SK-N-DZ (cell line): ENCODE measurements around the gene LRRC42. TPM values are rescaled to one million over a fixed set of nuclear protein-coding genes. Genes with fewer than 3 reads are reported as not detected.

Experiments
- DNase-seq: peaks from one replicate; pipeline ENCODE4 v3.0.0-alpha.2; 2015; ENCODE audit warnings: low spot score
- polyA plus RNA-seq, 2 experiments: library from polyadenylated mRNA; depleted of rRNA; stranded (reverse); fragments of >200 nt; gene quantifications; 2 replicates each; pipeline ENCODE4 v1.2.3, GENCODE V29; 2014

Gene LRRC42, protein sequence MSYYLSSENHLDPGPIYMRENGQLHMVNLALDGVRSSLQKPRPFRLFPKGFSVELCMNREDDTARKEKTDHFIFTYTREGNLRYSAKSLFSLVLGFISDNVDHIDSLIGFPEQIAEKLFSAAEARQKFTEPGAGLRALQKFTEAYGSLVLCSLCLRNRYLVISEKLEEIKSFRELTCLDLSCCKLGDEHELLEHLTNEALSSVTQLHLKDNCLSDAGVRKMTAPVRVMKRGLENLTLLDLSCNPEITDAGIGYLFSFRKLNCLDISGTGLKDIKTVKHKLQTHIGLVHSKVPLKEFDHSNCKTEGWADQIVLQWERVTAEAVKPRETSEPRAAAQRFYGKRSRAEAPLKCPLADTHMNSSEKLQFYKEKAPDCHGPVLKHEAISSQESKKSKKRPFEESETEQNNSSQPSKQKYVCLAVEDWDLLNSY
- 52.3 and 56.4 TPM in 2 replicates for polyA plus RNA-seq (2014; cell fraction: cytosol; rRNA removed)
- 25.3 and 32.2 TPM in 2 replicates for polyA plus RNA-seq (2014; cell fraction: nucleus; rRNA removed)

DNA sequence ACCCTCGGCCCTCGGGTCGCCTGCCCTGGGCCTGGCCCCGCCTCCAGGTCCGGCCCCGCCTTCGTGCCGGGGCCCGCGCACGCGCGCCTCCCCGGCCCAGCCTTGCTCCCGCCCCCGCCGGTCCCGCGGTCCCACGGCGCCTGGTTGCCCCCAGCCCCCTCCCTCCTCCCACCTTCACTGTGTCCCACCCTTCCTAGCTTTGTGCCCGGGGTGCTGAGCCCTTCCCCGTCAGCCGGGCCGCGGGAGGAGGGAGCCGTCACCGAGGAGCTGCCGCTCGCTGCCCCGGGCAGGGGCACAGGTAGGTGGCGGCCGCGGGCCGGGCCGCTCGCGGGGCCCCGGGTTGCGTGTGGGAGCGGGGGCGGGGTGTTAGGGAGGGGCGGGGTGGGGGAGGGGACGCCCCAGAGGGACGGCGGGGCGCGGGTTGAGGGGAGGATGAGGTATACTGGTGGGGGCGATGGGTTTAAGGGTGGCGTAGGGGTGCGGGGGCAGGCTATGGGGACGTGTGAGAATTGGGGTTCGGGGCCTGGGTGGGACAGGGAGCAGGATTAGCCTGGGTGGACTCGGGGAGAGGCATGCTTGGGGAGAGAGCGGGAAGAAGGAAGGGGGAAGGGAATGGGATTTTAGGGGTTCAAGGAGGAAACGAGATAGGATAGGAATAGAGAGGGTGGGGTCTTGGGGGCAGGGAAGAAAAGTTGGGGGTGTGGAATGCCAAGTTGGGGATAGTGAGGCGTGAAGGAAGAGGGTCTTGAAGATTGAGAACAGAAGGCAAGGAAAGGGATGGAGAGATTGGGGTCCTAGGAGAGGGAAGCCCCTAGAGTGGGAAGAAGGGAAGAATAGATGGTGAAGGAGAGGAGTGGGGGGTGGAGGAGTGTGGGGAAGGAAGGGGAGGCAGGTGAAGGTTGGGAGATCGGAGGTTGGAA lies at the start of gene LRRC42:
Gene LRRC42 (plus strand): TSS at position 99 of the 920 bp plus-strand sequence. CDS start 5,650 bp downstream, outside the sequence.
- no peak for DNase-seq

DNA sequence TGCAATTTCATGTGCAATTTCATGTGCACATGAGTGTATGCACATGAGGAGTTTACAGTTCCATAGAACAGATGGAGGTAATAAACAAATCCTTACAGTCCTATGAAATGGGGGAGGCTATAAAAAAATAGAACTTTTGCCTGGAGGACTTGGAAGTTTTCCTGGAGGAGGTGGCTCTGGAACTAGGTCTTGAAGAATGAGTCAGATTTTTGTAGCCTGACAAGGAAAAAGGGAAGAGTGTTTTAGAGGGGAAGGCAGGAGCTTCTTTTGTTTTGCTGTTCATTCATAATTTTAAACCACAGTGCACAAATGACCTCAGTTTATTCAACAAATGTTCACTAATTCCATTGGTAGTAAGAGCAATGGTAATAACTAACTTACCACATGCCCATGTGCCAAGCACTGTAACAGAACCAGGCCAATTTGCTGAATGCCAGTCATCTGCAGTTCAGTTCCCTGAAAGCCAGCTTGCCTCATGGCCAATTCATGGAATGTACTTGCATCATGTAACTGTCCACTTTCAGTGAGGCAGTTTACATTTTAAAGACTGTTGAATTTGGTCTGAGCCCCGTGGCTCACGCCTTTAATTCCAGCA lies 49.4 kb upstream of the LRRC42 start:
- no peak for DNase-seq

DNA sequence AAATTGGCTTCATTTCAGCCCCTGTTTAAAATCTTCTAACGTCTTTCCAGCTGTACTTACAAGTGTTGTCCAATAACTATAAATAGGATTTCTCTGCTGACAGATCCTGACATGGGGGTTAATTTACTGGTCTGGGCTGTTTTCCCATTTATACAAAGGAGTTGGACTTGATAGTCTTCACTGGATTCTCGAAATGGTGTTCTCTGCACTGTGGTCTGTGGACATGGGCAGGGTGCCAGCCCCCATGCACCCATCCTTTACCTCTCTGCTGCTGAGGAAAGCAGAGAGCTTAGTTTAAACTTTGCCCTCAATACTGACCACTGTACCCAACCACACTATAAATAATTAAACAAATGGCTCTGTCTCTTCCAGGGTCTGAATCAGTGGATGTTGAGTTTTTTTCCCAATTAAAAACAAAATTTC lies 46.9 kb upstream of the LRRC42 start:
- DNase-seq, result no peak

DNA sequence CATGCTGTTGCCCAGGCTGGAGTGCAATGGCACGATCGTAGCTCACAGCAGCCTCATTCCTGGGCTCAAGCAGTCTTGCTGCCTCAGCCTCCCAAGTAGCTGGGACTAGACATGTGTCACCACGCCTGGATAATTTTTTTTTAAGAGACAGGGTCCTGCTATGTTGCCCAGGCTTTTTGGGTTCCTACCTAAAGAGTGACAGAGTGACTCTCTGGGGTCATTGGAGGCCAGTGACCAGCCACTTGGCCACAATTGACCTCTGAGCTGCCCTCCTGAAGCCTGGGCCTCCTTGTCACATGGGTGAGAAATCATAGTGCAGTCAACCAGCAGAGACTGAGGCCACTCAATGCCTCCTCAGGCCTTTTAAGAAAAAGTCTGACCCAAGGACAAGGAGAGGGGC lies 46.4 kb upstream of the LRRC42 start:
- DNase-seq, result no peak

DNA sequence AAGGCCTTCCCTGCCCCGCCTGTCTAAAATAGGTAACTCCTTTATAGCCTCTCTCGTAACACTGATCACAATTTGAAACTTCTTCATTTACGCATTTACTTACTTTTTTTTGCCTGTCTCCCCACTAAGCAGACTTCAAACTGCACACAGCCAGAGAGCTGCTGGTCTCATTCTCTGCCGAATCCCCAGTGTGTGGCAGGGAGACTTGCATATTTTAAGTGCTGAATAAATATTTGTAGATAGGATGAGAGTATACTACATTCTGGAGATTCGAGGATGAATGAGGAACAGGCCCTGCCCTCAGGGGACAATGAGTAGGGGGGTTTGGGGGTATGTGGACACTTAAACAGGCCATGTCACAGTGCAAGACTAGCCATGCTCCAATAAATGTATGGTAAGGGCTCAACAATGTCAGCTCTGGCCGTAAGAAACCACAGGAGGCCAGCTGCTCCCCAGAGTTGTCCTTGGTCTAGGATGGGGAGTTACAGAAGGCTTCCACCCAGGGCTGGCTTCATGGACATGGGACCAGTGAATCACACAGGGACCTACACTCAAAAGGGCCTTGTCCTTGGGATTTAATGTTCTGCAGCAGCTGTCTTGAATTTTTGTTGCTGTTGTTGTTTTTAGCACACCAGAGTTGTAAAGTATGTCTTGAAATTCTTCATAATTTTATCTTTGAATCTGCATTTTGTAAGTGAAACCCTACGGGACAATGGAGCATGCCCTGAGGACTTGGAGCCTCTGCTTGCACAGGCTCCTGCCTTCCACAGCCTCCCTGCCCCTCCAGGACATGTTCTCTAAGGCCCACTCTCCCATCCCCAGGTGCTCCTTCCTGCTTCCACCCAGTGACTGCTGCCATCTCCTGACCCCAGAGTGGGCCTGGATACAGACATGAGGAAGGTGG lies 43.7 kb upstream of the LRRC42 start:
- DNase-seq, result no peak

DNA sequence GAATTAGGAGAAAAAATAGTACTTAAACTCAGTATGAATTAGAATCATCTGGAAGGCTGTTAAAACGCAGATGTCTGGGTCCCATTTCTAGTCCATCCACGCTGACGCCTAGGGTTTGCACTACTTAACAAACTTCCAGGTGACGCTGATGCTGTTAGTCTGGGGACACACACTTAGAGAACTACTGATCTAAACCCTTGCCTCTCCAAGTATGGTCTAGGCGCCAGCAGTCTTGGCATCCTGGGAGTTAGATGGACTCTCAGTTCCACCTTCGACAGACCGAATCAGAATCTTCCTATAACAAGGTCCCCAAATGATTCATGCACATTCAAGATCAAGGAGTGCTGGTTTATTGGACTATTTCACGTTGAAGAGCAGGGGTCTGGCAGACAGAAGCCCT lies 40.6 kb upstream of the LRRC42 start:
- DNase-seq, result no peak

DNA sequence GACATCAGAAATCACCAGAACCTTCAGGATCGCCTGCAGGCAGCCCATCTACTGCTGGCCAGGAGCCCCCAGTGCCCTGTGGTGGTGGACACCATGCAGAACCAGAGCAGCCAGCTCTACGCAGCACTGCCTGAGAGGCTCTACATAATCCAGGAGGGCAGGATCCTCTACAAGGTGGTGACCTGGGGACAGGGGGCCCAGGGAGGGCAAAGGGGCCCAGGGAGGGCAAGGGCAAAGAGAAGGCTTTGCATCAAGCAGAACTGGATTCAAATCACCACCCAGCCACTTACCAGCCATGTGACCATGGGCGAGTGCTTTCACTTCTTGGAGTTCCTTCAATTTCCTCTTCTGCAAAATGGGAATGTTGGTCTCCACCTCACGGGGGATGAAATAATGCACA lies 40.0 kb upstream of the LRRC42 start:
- no peak for DNase-seq

DNA sequence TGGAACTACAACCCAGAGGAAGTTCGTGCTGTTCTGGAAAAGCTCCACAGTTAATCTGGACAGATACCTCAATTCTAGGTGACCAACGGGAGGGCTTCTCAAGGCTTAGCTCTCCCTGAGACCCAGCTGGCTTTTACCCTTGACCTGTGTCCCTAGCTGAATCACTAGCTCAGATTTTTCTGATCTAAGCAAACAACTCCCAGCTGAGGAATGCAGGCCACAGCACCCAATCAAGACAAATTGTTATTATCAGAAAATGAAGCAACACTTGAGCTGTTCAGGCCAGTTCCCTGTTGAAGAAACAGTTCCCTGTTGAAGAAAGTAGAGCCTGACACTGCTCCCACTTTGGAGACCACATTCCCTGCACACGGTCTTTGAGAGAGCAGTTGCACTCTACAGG lies 36.2 kb upstream of the LRRC42 start:
- no peak for DNase-seq

DNA sequence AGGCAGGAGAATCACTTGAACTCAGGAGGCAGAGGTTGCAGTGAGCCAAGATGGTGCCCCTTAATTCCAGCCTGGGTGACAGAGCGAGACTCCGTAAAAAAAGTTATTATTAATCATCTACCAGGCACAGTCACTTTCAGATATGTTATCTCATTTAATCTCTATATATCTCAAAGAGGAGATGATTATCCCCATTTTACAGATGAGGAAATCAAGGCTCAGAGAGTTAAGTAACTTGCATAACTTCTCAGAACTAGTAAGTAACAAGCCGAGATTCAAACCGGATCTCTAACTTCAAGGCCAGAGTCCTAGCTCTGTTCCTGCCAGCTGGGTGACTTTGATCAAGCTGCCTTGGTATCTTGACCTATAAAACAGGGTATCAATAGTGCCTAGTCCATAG lies 34.7 kb upstream of the LRRC42 start:
- DNase-seq, result no peak

DNA sequence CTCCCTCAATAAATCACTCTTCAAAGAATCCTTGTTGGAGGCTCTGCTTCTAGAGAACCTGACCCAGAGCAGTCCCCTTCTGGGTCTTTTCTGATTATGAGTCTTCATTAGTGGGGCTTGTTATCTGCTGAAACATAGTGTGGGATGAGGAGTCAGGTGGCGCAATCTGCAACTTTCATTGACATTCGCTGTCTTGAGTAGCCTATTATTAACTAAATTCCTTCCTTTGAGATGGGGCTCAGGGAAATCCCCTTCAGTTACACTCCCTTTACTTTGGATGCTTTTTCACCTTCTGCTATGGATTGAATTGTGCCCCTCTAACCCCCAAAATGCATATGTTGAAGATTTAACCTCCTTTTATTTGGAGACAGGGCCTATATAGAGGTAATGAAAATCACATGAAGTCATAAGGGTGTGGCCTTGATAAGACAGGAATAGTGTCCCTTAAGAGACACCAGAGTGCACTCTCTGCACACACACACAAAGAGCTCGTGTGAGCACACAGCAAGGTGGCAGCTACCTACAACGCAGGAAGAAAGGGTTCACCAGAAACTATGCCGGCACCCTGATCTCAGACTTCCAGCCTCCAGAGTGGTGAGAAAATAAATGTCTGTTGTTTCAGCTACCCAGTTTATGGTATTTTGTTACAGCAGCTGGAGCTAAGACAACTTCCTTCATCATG lies 32.7 kb upstream of the LRRC42 start:
- DNase-seq, result no peak

DNA sequence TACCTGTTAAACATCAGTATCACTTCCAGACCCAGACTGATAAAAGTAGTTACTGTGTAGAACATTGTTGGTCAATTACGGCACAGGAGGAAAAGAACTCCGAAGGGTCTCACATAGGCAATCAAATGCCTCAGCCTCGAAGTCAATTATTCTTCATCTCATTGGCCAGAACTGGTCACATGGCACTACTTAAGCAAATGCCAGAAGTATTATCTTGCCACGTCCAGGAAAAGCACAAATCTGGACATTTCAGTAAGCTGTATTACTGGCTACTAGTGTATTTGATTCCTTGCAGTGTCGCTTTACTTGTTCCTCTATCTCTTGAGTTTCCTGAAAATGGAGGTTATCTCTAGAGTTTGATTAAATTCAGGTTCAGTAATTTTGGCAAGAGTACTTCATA lies 27.8 kb upstream of the LRRC42 start:
- DNase-seq, result no peak

DNA sequence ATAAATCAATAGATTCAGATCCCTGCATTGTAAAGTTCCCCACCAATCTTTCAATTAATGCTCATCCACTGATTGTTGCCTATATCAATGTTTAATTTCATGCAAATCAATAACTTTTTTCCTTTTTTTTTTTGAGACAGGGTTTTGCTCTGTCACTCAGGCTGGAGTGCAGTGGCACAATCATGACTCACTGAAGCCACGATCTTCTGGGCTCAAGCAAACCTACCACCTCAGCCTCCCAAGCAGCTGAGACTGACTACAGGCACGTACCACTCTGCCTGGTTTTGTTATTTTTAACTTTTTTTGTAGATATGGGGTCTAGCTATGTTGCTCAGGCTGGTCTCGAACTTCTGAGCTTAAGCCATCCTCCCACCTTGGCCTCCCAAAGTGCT lies 26.5 kb upstream of the LRRC42 start:
- DNase-seq, result no peak

DNA sequence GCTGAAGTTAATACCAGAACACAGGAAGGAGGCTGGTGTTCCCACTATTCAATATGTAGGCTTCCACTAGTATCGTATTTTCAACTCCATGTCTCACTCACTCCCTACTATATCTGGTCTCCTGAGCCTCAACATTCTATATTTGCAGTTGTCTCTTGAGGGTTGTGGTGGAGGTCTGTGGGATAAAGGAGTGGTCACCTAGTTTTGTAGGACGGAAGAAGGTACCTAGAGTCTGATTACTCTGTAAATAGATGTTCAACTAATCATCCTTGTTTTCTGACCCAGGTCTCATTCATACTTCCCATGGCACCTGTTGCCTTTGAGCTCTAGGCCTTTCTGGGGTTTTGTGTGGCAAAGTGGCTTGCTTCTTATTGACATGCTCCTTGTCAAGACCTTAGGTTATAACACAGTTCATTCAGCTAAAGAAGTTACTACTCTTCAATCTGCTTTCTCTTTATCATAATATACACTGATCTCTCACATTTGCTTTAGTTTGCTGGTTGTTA lies 18.7 kb upstream of the LRRC42 start:
- no peak for DNase-seq

DNA sequence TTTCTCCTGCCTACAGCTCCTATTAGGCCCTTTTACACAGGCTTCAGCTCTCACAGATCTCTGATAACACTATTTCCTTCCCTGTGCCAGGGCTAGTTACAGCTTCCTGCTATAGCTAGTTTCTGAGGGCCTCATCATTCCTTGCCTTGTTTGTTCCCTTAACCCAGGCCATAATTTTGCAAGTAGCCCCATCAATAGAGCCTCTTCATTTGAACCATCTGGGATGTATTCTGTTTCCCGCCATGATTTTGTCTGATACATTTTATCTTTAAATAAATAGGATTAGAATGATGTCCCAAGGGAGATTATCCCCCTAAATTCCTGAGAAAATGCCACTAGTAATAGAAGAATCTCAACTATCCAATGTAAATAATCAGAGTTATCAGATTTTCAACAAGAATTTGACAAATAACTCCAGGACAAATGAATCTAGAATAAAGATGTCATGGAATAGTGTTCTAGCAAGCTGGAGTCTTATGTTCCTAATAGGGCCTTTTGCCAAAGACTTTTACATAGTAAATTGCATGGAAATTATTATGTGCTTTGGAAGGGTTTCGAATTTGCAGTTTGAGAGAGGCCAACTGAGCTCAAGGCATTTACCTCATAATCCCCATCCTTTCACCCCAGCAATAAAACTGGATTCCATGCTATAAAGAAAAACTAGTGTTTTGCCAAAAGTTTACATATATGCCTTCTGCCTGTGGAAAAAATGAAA lies 16.7 kb upstream of the LRRC42 start:
- no peak for DNase-seq

DNA sequence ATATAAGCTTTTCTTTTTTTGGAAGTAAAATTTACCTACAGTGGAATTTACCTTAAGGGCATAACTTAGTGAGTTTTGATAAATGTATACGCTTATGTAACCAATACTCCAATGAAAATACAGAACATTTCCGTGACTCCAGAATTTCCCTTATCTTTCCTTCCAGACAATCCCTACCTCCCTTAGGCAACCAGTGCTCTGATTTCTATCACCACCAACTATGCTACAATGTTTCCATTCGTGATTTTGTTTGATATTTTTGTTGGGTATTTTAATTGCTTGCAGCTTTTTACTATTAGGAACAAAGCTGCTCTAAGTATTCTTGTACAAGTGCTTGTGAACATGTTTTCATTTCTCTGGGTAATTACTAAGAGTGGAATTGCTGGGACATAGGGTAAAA lies 15.2 kb upstream of the LRRC42 start:
- DNase-seq, result no peak

DNA sequence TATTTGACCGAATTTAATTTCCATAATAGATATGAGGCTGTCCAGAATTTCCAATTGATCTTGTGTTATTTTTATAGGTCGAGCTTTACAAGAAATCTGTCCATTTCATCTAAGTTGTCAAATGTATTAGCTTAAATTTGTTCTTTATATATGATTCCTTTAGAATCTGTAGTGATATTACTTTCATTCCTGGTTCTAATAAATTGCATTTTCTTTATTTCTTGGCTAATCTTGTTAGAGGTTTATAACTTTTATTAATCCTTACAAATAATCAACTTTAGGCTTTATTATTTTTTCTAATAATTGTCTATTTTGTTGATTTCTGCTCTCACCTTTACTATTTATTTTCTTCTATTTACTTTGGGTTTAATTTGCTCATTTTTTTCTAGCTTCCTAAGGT lies 14.6 kb upstream of the LRRC42 start:
- DNase-seq, result no peak

DNA sequence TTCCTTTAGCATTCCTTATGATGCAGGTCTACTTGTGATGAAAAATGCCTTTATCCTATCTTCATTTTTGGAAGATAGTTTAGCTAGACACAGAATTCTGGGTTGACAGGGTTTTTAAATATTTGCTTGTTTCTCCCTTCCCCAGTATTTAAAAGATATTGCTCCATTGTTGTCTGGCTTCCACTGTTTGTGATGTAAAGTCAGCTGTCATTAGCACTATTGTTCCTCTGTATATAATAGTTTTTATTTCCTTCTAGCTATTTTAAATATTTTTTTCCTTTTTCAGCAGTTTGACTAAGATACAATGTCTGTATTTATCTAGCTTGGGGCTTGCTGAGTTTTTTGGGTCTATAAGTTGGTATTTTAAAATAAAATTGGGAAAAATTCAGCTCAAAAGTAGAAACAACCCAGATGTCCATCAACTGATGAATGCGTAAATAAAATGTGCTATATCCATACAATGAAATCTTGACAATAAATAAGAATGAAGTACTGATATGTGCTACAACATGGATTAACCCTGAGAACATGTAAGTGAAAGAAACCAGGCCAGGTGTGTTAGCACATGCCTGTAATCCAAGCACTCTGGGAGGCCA lies 11.9 kb upstream of the LRRC42 start:
- no peak for DNase-seq

DNA sequence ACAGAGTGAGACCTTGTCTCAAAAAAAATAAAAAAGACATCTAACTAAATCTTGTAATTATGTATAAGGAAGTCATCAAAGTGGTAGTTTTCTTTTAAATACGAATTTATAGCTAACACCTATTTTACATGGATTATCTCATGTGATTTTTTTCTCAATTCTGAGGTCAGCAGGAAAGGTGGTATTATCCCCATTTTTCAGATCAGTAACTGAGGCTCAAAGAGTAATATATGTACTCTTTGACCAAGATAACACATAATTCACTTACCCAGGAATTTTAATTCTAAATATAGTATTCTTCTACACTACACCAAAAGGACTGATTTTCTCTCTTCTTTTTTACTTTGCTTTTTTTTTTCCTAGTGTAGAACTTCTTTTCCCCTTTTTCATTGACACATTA lies 9.7 kb upstream of the LRRC42 start:
- no peak for DNase-seq
